Measurements from ENCODE around the gene PROCA1. TPM values are rescaled to one million over a fixed set of nuclear protein-coding genes. Genes with fewer than 3 reads are reported as not detected.

The PROCA1 gene
- total and polyA plus RNA-seq, 2 of the 13 experiments (the other 11 are each of a cell fraction or from before 2014, with no cell fraction given): 0.73 to 1.5 TPM

DNA sequence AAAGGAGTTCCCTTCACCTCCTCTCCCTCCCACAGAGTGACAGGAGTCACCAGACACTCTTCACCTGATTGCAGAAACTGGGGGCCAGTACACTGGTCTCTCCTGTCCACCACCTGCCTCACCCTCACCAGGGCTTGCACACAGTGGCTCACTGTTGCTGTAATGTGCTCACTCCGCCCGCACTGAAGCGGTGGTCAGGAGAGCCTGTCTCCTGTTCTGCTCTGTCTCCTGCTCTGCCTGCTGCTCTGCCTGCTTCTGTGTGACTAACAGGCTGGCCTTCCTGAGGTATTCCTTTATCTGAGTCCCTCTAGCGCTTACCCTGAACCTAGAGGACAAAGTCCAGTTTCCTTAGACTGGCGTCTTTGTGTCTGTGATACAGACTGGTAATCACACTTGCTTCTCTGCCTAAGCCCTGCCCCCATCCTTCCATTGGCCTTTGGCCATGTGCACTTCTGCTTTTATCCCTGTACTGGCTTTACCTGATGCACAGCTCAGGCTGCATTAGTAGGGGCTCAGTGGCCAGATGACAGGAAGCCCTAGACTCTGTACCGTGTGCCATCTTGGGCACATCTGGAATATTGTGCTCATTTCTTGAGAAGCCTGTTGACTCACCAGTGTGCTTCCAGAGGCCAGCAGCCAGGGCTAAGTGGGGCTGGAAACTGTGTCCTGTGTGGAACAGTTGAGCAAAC is 13.3 kb downstream of the PROCA1 start (continued):
- TF ChIP-seq BCLAF1 (IDR thresholded peaks at IDR 0.05) (no peak), ZNF747 (CRISPR knock-in tag; IDR thresholded peaks at IDR 0.05; ENCODE audit: borderline replicate concordance) (peak; percentile 88; the same call in 1 of the 2 replicates), NFE2L1 (CRISPR knock-in tag; IDR thresholded peaks at IDR 0.05; ENCODE audit: borderline replicate concordance) (no peak), ESRRA (CRISPR knock-in tag; IDR thresholded peaks at IDR 0.05; ENCODE audit: low read depth) (0 out of 2 replicates have a peak, but pooled peaks have one; percentile 66), FOXK1 (CRISPR knock-in tag; IDR thresholded peaks at IDR 0.05; ENCODE audit: borderline replicate concordance, low read depth) (no peak; the same call in 1 of the 2 replicates), ZNF274 (CRISPR knock-in tag; IDR thresholded peaks at IDR 0.05) (no peak), ZNF431 (CRISPR knock-in tag; IDR thresholded peaks at IDR 0.05; ENCODE audit: borderline replicate concordance, low read depth) (no peak), MEIS2 (CRISPR knock-in tag; IDR thresholded peaks at IDR 0.05) (peak; percentile 62; the same call in 1 of the 2 replicates), ZNF780A (CRISPR knock-in tag; IDR thresholded peaks at IDR 0.05) (peak; percentile 88; the same call in 1 of the 2 replicates), ZNF513 (CRISPR knock-in tag; conservative IDR thresholded peaks at IDR 0.05) (no peak), ELK4 (CRISPR knock-in tag; IDR thresholded peaks at IDR 0.05; ENCODE audit: borderline replicate concordance) (no peak), SOX13 (IDR thresholded peaks at IDR 0.05) (peak; percentile 18; the same call in 1 of the 2 replicates), SOX13 (CRISPR knock-in tag; conservative IDR thresholded peaks at IDR 0.05 in 1 of 2, IDR thresholded peaks at IDR 0.05 in 1 of 2) (peak in 1 of 2 experiments; percentile 88; a peak in 2 of 4 replicates), NFE2 (CRISPR knock-in tag; IDR thresholded peaks at IDR 0.05) (no peak), SMARCC2 (IDR thresholded peaks at IDR 0.05) (no peak), CCAR2 (optimal IDR thresholded peaks at IDR 0.05; ENCODE audit: low read depth, low read length) (peak; percentile 53), TBP (CRISPR knock-in tag; IDR thresholded peaks at IDR 0.05) (no peak), THAP11 (CRISPR knock-in tag; IDR thresholded peaks at IDR 0.05) (peak; percentile 88), ZNF670 (CRISPR knock-in tag; IDR thresholded peaks at IDR 0.05; ENCODE audit: borderline replicate concordance) (no peak)
- TF ChIP-seq, protein P1, sequence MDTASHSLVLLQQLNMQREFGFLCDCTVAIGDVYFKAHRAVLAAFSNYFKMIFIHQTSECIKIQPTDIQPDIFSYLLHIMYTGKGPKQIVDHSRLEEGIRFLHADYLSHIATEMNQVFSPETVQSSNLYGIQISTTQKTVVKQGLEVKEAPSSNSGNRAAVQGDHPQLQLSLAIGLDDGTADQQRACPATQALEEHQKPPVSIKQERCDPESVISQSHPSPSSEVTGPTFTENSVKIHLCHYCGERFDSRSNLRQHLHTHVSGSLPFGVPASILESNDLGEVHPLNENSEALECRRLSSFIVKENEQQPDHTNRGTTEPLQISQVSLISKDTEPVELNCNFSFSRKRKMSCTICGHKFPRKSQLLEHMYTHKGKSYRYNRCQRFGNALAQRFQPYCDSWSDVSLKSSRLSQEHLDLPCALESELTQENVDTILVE (CRISPR knock-in tag; IDR thresholded peaks at IDR 0.05): no peak; the same call in 1 of the 2 replicates
- TF ChIP-seq, protein P2, sequence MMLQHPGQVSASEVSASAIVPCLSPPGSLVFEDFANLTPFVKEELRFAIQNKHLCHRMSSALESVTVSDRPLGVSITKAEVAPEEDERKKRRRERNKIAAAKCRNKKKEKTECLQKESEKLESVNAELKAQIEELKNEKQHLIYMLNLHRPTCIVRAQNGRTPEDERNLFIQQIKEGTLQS (CRISPR knock-in tag; IDR thresholded peaks at IDR 0.05): peak; percentile 12; the same call in 1 of the 2 replicates
- TF ChIP-seq, protein P3, sequence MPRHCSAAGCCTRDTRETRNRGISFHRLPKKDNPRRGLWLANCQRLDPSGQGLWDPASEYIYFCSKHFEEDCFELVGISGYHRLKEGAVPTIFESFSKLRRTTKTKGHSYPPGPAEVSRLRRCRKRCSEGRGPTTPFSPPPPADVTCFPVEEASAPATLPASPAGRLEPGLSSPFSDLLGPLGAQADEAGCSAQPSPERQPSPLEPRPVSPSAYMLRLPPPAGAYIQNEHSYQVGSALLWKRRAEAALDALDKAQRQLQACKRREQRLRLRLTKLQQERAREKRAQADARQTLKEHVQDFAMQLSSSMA (CRISPR knock-in tag; IDR thresholded peaks at IDR 0.05): no peak

All from HepG2 (cell line).